Activated CD4-positive, alpha-beta T cell treated with anti-CD3 and anti-CD28 coated beads for 36 hours (primary cell): ENCODE data around the gene ITGB7. TPM values are rescaled to one million over a fixed set of nuclear protein-coding genes. Genes with fewer than 3 reads are reported as not detected.

Experiments
- ATAC-seq: fragments of 200-7000 bp; cut with Tn5 transposase; one replicate; pipeline ENCODE4 v1.10.0; 2021; ENCODE audit warnings: mild to moderate bottlenecking, moderate library complexity
- CTCF ChIA-PET: fragments of 350-600 bp; sonication (Branson Sonifier 250); formaldehyde crosslinking; loops from one replicate; lab custom pipeline; 2021; ENCODE audit warnings: antibody characterized with exemption; lab: Charles Lee
- POLR2A ChIA-PET: fragments of 350-600 bp; sonication (Branson Sonifier 250); formaldehyde crosslinking; loops from one replicate; lab custom pipeline; 2021; ENCODE audit warnings: antibody characterized with exemption, inconsistent platforms; lab: Charles Lee
- DNase-seq: peaks from one replicate; pipeline ENCODE4 v3.0.0-alpha.2; 2020
- H3K27ac Mint-ChIP-seq: one replicate; pipeline ENCODE4 v1.8.0; 2021; ENCODE audit warnings: mixed read lengths
- H3K27me3 Mint-ChIP-seq: one replicate; pipeline ENCODE4 v1.8.0; 2021; ENCODE audit warnings: mixed read lengths
- H3K36me3 Mint-ChIP-seq: one replicate; pipeline ENCODE4 v1.8.0; 2021; ENCODE audit warnings: low read depth, mixed read lengths
- H3K4me1 Mint-ChIP-seq: one replicate; pipeline ENCODE4 v1.8.0; 2021; ENCODE audit warnings: mixed read lengths
- H3K4me3 Mint-ChIP-seq: one replicate; pipeline ENCODE4 v1.8.0; 2021; ENCODE audit warnings: mild to moderate bottlenecking, moderate library complexity, mixed read lengths
- H3K9me3 Mint-ChIP-seq: one replicate; pipeline ENCODE4 v1.8.0; 2021; ENCODE audit warnings: low read depth, mixed read lengths
- intact Hi-C, 2 experiments: fragments of 100-400 bp; cut with DNase I in 1 of 2; cut with micrococcal nuclease in 1 of 2; formaldehyde crosslinking; loops; one replicate each; pipeline versions ENCODE4 v1.14.2 to v1.15.1; 2022 to 2024; cut with DNase I, micrococcal nuclease
- total RNA-seq, 2 experiments: library from RNA; stranded (reverse); gene quantifications; one replicate each; pipeline ENCODE4 v1.2.3, GENCODE V29; 2021

The ITGB7 gene
- total RNA-seq, 2 experiments from 2014 or later = 73.0 to 77.6 TPM

GRCh38 chr12:53191885-53192530 lies 15.0 kb downstream of the ITGB7 start:
- POLR2A ChIA-PET = interaction anchor here (0.6 kb wide), 1 partner anchor 1130 kb away, joined by 3 read pairs; no protein-coding TSS in a partner anchor
- peaks cover 42% of the 10 kb centered on the region for H3K36me3 Mint-ChIP-seq
- no peaks in the 10 kb centered on the region for H3K9me3 Mint-ChIP-seq
- ATAC-seq = no peak
- H3K4me3 Mint-ChIP-seq = no peak overlapping the region
- intact Hi-C loops = loop anchor here in 1 of 2 experiments (2.0 to 10.0 kb wide), 2 partner anchors 33 to 127 kb away; no protein-coding TSS in a partner anchor
- H3K4me1 Mint-ChIP-seq = peaks cover 15% of the 10 kb centered on the region
- H3K27ac Mint-ChIP-seq = no peak overlapping the region
- CTCF ChIA-PET = interaction anchor here (0.8 to 7.2 kb wide), 6 partner anchors 7 to 129 kb away, joined by 3 to 94 read pairs (median 5); partner anchors contain the start of genes AAAS and CSAD
- DNase-seq = no peak
- no peaks in the 10 kb centered on the region for H3K27me3 Mint-ChIP-seq

- Mint-ChIP-seq H3K9me3 (no peaks in the 10 kb centered on the region), H3K4me1 (peaks cover 10% of the 10 kb centered on the region), H3K4me3 (no peak overlapping the region), H3K36me3 (peaks cover 40% of the 10 kb centered on the region), H3K27ac (no peak overlapping the region), H3K27me3 (no peaks in the 10 kb centered on the region)
- DNase-seq = no peak
- POLR2A ChIA-PET = no interaction called here
- intact Hi-C loops = loop anchor here in 1 of 2 experiments (2.0 to 10.0 kb wide), 2 partner anchors 32 to 126 kb away; no protein-coding TSS in a partner anchor
- no peak for ATAC-seq
- CTCF ChIA-PET = interaction anchor here (0.6 to 7.2 kb wide), 8 partner anchors 8 to 161 kb away, joined by 3 to 94 read pairs (median 4); partner anchors contain the start of genes CSAD and ZNF740
These were observed 15.8 kb downstream of the ITGB7 start for GRCh38 chr12:53191096-53191884.

DNA sequence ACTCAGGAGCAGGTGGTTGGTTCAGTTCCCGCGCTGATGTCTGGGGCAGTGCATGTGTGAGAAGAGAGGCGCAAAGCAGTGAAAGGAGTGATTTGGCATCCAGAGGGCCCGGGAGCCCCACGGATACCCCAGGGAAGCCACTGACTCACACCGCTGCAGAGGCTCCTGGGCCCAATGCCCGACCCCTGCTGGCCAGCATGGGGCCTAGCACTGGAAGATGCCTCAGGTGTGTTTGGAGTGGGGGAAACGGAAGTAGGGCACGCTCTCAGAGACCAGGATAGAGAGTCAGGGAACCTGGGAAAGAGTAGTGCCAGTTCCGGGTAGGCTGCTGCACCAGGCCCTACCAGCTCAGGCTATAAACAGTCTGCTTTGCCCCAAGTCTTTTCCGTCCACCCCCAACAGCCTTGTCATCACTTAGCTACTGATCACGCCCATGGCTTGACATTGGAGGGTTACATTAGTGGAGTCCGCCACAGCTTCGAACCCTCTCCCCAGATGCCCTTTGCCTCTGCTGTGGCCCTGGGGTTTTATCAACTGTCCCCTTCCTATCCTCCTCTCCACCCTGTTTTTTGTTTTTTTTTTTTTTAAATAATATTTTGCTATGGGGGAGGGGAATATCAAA lies 16.8 kb downstream of the ITGB7 start:
- H3K27ac Mint-ChIP-seq = peak overlapping the region; percentile 17
- ChIA-PET CTCF (interaction anchor here (0.6 to 7.2 kb wide), 16 partner anchors 9 to 502 kb away, joined by 3 to 94 read pairs (median 4); partner anchors contain the start of genes CSAD, SOAT2, SPRYD3 and ZNF740), POLR2A (interaction anchor here (1.2 kb wide), 1 partner anchor 10 kb away, joined by 3 read pairs; the partner anchor contains the start of genes CSAD and ZNF740)
- no peaks in the 10 kb centered on the region for H3K9me3 Mint-ChIP-seq
- peaks cover 14% of the 10 kb centered on the region for H3K4me1 Mint-ChIP-seq
- H3K36me3 Mint-ChIP-seq = peaks cover 40% of the 10 kb centered on the region
- ATAC-seq = peak; percentile 94
- no peak overlapping the region for H3K4me3 Mint-ChIP-seq
- intact Hi-C loops = loop anchor here (1.0 to 10.0 kb wide), 3 partner anchors 31 to 125 kb away; no protein-coding TSS in a partner anchor
- DNase-seq = peak; percentile 74
- no peaks in the 10 kb centered on the region for H3K27me3 Mint-ChIP-seq

- H3K4me3 Mint-ChIP-seq = no peak overlapping the region
- no peaks in the 10 kb centered on the region for H3K27me3 Mint-ChIP-seq
- H3K4me1 Mint-ChIP-seq = peaks cover 41% of the 10 kb centered on the region
- H3K27ac Mint-ChIP-seq = peak overlapping the region; percentile 4
- intact Hi-C loops = no loop called here
- ChIA-PET CTCF (interaction anchor here (0.5 to 7.2 kb wide), 9 partner anchors 8 to 322 kb away, joined by 3 to 94 read pairs (median 6); partner anchors contain the start of gene SPRYD3), POLR2A (no interaction called here)
- peaks cover 50% of the 10 kb centered on the region for H3K36me3 Mint-ChIP-seq
- no peak for ATAC-seq
- H3K9me3 Mint-ChIP-seq = no peaks in the 10 kb centered on the region
- DNase-seq = no peak
These were observed 19.7 kb downstream of the ITGB7 start for GRCh38 chr12:53187145-53187899.

- Mint-ChIP-seq H3K9me3 (no peaks in the 10 kb centered on the region), H3K4me1 (peaks cover 46% of the 10 kb centered on the region), H3K27ac (no peak overlapping the region), H3K36me3 (peaks cover 50% of the 10 kb centered on the region), H3K4me3 (no peak overlapping the region), H3K27me3 (no peaks in the 10 kb centered on the region)
- ATAC-seq = no peak
- intact Hi-C loops = no loop called here
- no peak for DNase-seq
- ChIA-PET CTCF (interaction anchor here (0.5 to 7.2 kb wide), 10 partner anchors 8 to 322 kb away, joined by 3 to 94 read pairs (median 6); partner anchors contain the start of gene SPRYD3), POLR2A (no interaction called here)
These were observed 20.3 kb downstream of the ITGB7 start for GRCh38 chr12:53186745-53187144.

- DNase-seq (no peak), ATAC-seq (no peak)
- H3K36me3 Mint-ChIP-seq = peaks cover 56% of the 10 kb centered on the region
- no peak overlapping the region for H3K4me3 Mint-ChIP-seq
- CTCF ChIA-PET = interaction anchor here (0.6 to 7.2 kb wide), 5 partner anchors 10 to 116 kb away, joined by 3 to 94 read pairs (median 6); no protein-coding TSS in a partner anchor
- H3K27ac Mint-ChIP-seq = peak overlapping the region; percentile 59
- no peaks in the 10 kb centered on the region for H3K9me3 Mint-ChIP-seq
- intact Hi-C loops = no loop called here
- no peaks in the 10 kb centered on the region for H3K27me3 Mint-ChIP-seq
- peaks cover 53% of the 10 kb centered on the region for H3K4me1 Mint-ChIP-seq
- POLR2A ChIA-PET = no interaction called here
These were observed 21.4 kb downstream of the ITGB7 start for GRCh38 chr12:53185582-53186153.

- H3K4me3 Mint-ChIP-seq = no peak overlapping the region
- no peaks in the 10 kb centered on the region for H3K9me3 Mint-ChIP-seq
- ChIA-PET POLR2A (interaction anchor here (0.6 kb wide), 2 partner anchors 24 to 82 kb away, joined by 3 read pairs; no protein-coding TSS in a partner anchor), CTCF (interaction anchor here (0.6 to 7.2 kb wide), 4 partner anchors 13 to 115 kb away, joined by 3 to 94 read pairs (median 6); no protein-coding TSS in a partner anchor)
- intact Hi-C loops = loop anchor here in 1 of 2 experiments (5.0 kb wide), 1 partner anchor 542 kb away; the partner anchor contains the start of gene CALCOCO1
- peaks cover 56% of the 10 kb centered on the region for H3K36me3 Mint-ChIP-seq
- ATAC-seq (no peak), DNase-seq (no peak)
- H3K4me1 Mint-ChIP-seq = peaks cover 51% of the 10 kb centered on the region
- H3K27ac Mint-ChIP-seq = peak overlapping the region; percentile 60
- no peaks in the 10 kb centered on the region for H3K27me3 Mint-ChIP-seq
These were observed 22.2 kb downstream of the ITGB7 start for GRCh38 chr12:53184828-53185227.

- H3K4me3 Mint-ChIP-seq = peak overlapping the region; percentile 98
- CTCF ChIA-PET = interaction anchor here (1.1 to 3.0 kb wide), 7 partner anchors 9 to 141 kb away, joined by 3 to 16 read pairs (median 5); partner anchors contain the start of gene AAAS
- H3K4me1 Mint-ChIP-seq = peaks cover 57% of the 10 kb centered on the region
- DNase-seq (no peak), ATAC-seq (no peak)
- peak overlapping the region; percentile 95 for H3K27ac Mint-ChIP-seq
- no peaks in the 10 kb centered on the region for H3K9me3 Mint-ChIP-seq
- peaks cover 48% of the 10 kb centered on the region for H3K36me3 Mint-ChIP-seq
- no peaks in the 10 kb centered on the region for H3K27me3 Mint-ChIP-seq
- intact Hi-C loops = loop anchor here in 1 of 2 experiments (5.0 kb wide), 1 partner anchor 544 kb away; the partner anchor contains the start of gene CALCOCO1
- POLR2A ChIA-PET = interaction anchor here (0.7 kb wide), 2 partner anchors 140 to 171 kb away, joined by 3 read pairs; no protein-coding TSS in a partner anchor
These were observed 24.1 kb downstream of the ITGB7 start for GRCh38 chr12:53182903-53183302.

DNA sequence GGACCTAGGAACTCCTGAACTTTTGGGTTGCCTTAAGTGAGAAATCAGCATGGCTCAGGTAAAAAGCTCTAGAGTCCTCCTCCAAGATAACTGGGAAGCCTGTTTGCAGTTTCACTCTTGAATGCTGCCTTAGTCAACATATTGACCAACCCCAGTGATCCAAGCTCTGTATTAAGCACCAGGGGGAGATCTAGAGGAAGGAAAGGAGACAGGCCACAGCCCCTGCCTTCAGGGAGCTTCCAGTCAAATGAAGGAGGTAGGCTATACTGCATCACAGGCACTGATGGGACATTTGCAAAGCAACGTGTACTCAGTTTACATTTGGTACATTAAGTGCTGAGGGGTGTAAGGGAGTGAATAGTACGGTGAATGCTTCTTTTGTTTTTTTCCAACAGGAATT lies 25.1 kb downstream of the ITGB7 start:
- intact Hi-C loops = loop anchor here in 1 of 2 experiments (2.0 to 5.0 kb wide), 2 partner anchors 19 to 545 kb away; partner anchors contain the start of gene CALCOCO1
- peaks cover 57% of the 10 kb centered on the region for H3K4me1 Mint-ChIP-seq
- ChIA-PET POLR2A (interaction anchor here (0.6 to 2.3 kb wide), 6 partner anchors 13 to 113 kb away, joined by 3 to 13 read pairs (median 4); partner anchors contain the start of genes ESPL1 and PFDN5), CTCF (interaction anchor here (0.7 to 3.0 kb wide), 16 partner anchors 10 to 446 kb away, joined by 3 to 16 read pairs (median 3); partner anchors contain the start of genes AAAS and MYG1)
- H3K36me3 Mint-ChIP-seq = peaks cover 39% of the 10 kb centered on the region
- no peaks in the 10 kb centered on the region for H3K9me3 Mint-ChIP-seq
- peak overlapping the region; percentile 95 for H3K27ac Mint-ChIP-seq
- no peak for DNase-seq
- no peaks in the 10 kb centered on the region for H3K27me3 Mint-ChIP-seq
- ATAC-seq = no peak
- H3K4me3 Mint-ChIP-seq = peak overlapping the region; percentile 98
